K562 (cell line): ENCODE results near the gene CEP85L. TPM values are rescaled to one million over a fixed set of nuclear protein-coding genes. Genes with fewer than 3 reads are reported as not detected.

Experiments used
- BRD4 ChIP-seq: fragments of 200-600 bp; sonication (generic); IDR thresholded peaks from 2 replicates; pipeline ENCODE4 v1.6.1; 2017; ENCODE audit warnings: inconsistent platforms
- C11orf30 ChIP-seq: fragments of 450-650 bp; IDR thresholded peaks from 2 replicates; pipeline ENCODE4 v1.6.1; 2016; ENCODE audit warnings: low read depth, mild to moderate bottlenecking
- CSDE1 ChIP-seq, 2 experiments: fragments of 450-650 bp; IDR thresholded peaks; 2 replicates each; pipeline ENCODE4 v1.6.1; 2016; ENCODE audit warnings: mild to moderate bottlenecking in 1 of 2
- ETV5 ChIP-seq: sonication (generic); formaldehyde crosslinking; IDR thresholded peaks from 2 replicates; pipeline ENCODE4 v1.4.0; 2020; ENCODE audit warnings: low read depth, mild to moderate bottlenecking, missing genetic modification reagents
- FOXM1 ChIP-seq, 2 experiments: fragments of 450-650 bp in 1 of 2; sonication (generic) in 1 of 2; formaldehyde crosslinking in 1 of 2; IDR thresholded peaks; 2 replicates each; pipeline versions ENCODE4 v1.6.1 to v1.9.0; 2017 to 2022; ENCODE audit warnings: low read depth in 2 of 2, mild to moderate bottlenecking in 2 of 2, missing genetic modification reagents in 1 of 2, moderate library complexity in 1 of 2
- HCFC1 ChIP-seq: IDR thresholded peaks from 2 replicates; pipeline ENCODE4 v1.6.1; 2012; ENCODE audit warnings: low read depth, low read length, improper control_type of control experiment
- HES1 ChIP-seq: fragments of 450-650 bp; IDR thresholded peaks from 2 replicates; pipeline ENCODE4 v1.6.1; 2016; ENCODE audit warnings: low read depth, mild to moderate bottlenecking, moderate library complexity
- MAFF ChIP-seq: IDR thresholded peaks from 2 replicates; pipeline ENCODE4 v1.6.1; 2012; ENCODE audit warnings: low read length, improper control_type of control experiment
- POLR3A ChIP-seq: IDR thresholded peaks from 2 replicates; pipeline ENCODE4 v1.6.1; 2011; ENCODE audit warnings: borderline replicate concordance, mild to moderate bottlenecking, moderate library complexity; ENCODE audit not compliant: insufficient read length, insufficient read depth; ENCODE audit errors: extremely low read depth
- THRA ChIP-seq: fragments of 450-650 bp; IDR thresholded peaks from 2 replicates; pipeline ENCODE4 v1.6.1; 2017; ENCODE audit warnings: mild to moderate bottlenecking, moderate library complexity
- WHSC1 ChIP-seq: IDR thresholded peaks from one replicate; pipeline ENCODE4 v1.6.1; 2012; ENCODE audit warnings: low read length, control low read depth, inconsistent platforms
- ZNF146 ChIP-seq: IDR thresholded peaks from one replicate; pipeline ENCODE4 v1.6.1; 2018; ENCODE audit warnings: missing compliant biosample characterization; ENCODE audit not compliant: unreplicated experiment
- ZNF232 ChIP-seq: sonication (generic); formaldehyde crosslinking; IDR thresholded peaks from 2 replicates; pipeline ENCODE4 v1.8.0; 2022; ENCODE audit warnings: mild to moderate bottlenecking, missing genetic modification reagents
- ZNF311 ChIP-seq: fragments of 250-450 bp; sonication (Bioruptor Pico); IDR thresholded peaks from 2 replicates; pipeline ENCODE4 v1.4.0; 2020; ENCODE audit warnings: mild to moderate bottlenecking, moderate library complexity
- ZNF79 ChIP-seq: fragments of 250-450 bp; sonication (Bioruptor Pico); IDR thresholded peaks from 2 replicates; pipeline ENCODE4 v1.4.0; 2020; ENCODE audit warnings: low read depth, mild to moderate bottlenecking, moderate library complexity
- polyA plus RNA-seq, 8 experiments: library from polyadenylated mRNA; depleted of rRNA in 4 of 8; stranded (reverse) in 5 of 8; unstranded in 3 of 8; fragments of >200 nt; fragmentation: Nextera tagmentation in 2 of 8; fragmentation: Illumina TruSeq in 1 of 8; extraction: Ambion mirVana in 2 of 8; extraction: Trizol in 1 of 8; gene quantifications; 2 replicates each; pipeline versions ENCODE4 v1.2.1 to v1.2.3, GENCODE V29; 2011 to 2014; ENCODE audit warnings: inconsistent platforms in 1 of 8, missing spikeins in 1 of 8
- total RNA-seq, 7 experiments: library from RNA; depleted of rRNA in 6 of 7; stranded (reverse); fragments of >200 nt in 6 of 7; fragmentation: Illumina TruSeq in 2 of 7; extraction: Trizol in 2 of 7; gene quantifications; 2 replicates each; pipeline versions ENCODE4 v1.2.1 to v1.2.3, GENCODE V29; 2011 to 2021; ENCODE audit warnings: low replicate concordance in 1 of 7
- TF ChIP-seq, protein P1 (sequence below): sonication (generic); formaldehyde crosslinking; IDR thresholded peaks from 2 replicates; pipeline ENCODE4 v1.8.1; 2023; ENCODE audit warnings: mild to moderate bottlenecking, missing genetic modification reagents
- TF ChIP-seq, protein P2 (sequence below): fragments of 250-450 bp; sonication (Bioruptor Pico); IDR thresholded peaks from 2 replicates; pipeline ENCODE4 v1.4.0; 2020; ENCODE audit warnings: mild to moderate bottlenecking
- TF ChIP-seq, protein P3 (sequence below): IDR thresholded peaks from 2 replicates; pipeline ENCODE4 v1.6.1; 2011; ENCODE audit not compliant: insufficient read length; ENCODE audit errors: extremely low read depth
- TF ChIP-seq, protein P4 (sequence below): fragments of 250-450 bp; sonication (Bioruptor Pico); IDR thresholded peaks from 2 replicates; pipeline ENCODE4 v1.8.0; 2022; ENCODE audit warnings: moderate library complexity, mild to moderate bottlenecking, inconsistent platforms

The CEP85L gene
- total and polyA plus RNA-seq, 9 of the 15 experiments (the other 6 are each of a cell fraction or from before 2014, with no cell fraction given): 4.5 to 15.8 (median 8.3) TPM

GRCh38 chr6:118551063-118552053 lies 100.0 kb downstream of the CEP85L start (continued):
- TF ChIP-seq, protein P1, sequence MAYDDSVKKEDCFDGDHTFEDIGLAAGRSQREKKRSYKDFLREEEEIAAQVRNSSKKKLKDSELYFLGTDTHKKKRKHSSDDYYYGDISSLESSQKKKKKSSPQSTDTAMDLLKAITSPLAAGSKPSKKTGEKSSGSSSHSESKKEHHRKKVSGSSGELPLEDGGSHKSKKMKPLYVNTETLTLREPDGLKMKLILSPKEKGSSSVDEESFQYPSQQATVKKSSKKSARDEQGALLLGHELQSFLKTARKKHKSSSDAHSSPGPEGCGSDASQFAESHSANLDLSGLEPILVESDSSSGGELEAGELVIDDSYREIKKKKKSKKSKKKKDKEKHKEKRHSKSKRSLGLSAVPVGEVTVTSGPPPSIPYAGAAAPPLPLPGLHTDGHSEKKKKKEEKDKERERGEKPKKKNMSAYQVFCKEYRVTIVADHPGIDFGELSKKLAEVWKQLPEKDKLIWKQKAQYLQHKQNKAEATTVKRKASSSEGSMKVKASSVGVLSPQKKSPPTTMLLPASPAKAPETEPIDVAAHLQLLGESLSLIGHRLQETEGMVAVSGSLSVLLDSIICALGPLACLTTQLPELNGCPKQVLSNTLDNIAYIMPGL (CRISPR knock-in tag): no peak
- TF ChIP-seq HES1 (no peak), FOXM1 (IDR thresholded peaks at IDR 0.05; ENCODE audit: low read depth) (no peak), FOXM1 (CRISPR knock-in tag; IDR thresholded peaks at IDR 0.05; ENCODE audit: low read depth) (no peak), ZNF79 (CRISPR knock-in tag) (no peak), THRA (no peak), ETV5 (CRISPR knock-in tag) (no peak), POLR3A (no peak), ZNF146 (no peak), WHSC1 (no peak), ZNF232 (CRISPR knock-in tag) (no peak), MAFF (no peak), HCFC1 (no peak), BRD4 (no peak), ZNF311 (CRISPR knock-in tag) (no peak), CSDE1 (IDR thresholded peaks at IDR 0.05) (no peak), C11orf30 (no peak)
- TF ChIP-seq, protein P2, sequence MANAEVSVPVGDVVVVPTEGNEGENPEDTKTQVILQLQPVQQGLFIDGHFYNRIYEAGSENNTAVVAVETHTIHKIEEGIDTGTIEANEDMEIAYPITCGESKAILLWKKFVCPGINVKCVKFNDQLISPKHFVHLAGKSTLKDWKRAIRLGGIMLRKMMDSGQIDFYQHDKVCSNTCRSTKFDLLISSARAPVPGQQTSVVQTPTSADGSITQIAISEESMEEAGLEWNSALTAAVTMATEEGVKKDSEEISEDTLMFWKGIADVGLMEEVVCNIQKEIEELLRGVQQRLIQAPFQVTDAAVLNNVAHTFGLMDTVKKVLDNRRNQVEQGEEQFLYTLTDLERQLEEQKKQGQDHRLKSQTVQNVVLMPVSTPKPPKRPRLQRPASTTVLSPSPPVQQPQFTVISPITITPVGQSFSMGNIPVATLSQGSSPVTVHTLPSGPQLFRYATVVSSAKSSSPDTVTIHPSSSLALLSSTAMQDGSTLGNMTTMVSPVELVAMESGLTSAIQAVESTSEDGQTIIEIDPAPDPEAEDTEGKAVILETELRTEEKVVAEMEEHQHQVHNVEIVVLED (CRISPR knock-in tag): no peak
- TF ChIP-seq, protein P3, sequence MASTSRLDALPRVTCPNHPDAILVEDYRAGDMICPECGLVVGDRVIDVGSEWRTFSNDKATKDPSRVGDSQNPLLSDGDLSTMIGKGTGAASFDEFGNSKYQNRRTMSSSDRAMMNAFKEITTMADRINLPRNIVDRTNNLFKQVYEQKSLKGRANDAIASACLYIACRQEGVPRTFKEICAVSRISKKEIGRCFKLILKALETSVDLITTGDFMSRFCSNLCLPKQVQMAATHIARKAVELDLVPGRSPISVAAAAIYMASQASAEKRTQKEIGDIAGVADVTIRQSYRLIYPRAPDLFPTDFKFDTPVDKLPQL: no peak
- TF ChIP-seq, protein P4, sequence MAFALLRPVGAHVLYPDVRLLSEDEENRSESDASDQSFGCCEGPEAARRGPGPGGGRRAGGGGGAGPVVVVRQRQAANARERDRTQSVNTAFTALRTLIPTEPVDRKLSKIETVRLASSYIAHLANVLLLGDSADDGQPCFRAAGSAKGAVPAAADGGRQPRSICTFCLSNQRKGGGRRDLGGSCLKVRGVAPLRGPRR (CRISPR knock-in tag): no peak
